NB4 (cell line): Measurements from ENCODE around the gene ADAMTS2.

ENCODE experiments used
- DNase-seq: peaks from one replicate; pipeline ENCODE4 v3.0.0; 2010; ENCODE audit warnings: low read depth
- H3K4me3 ChIP-seq: one replicate; pipeline ENCODE4 v1.5.1; 2011; ENCODE audit warnings: mild to moderate bottlenecking, low read depth, low read length, moderate library complexity
- MYC ChIP-seq: IDR thresholded peaks from 2 replicates; pipeline ENCODE4 v1.6.1; 2011; ENCODE audit warnings: low read depth, low read length
- POLR2A ChIP-seq: IDR thresholded peaks from 2 replicates; pipeline ENCODE4 v1.6.1; 2011; ENCODE audit warnings: mild to moderate bottlenecking; ENCODE audit not compliant: insufficient read length; ENCODE audit errors: extremely low read depth
- TF ChIP-seq, protein P1 (sequence below): IDR thresholded peaks from 2 replicates; pipeline ENCODE4 v1.6.1; 2011; ENCODE audit warnings: low read depth, low read length
- TF ChIP-seq, protein P2 (sequence below): IDR thresholded peaks from one replicate; pipeline ENCODE4 v1.5.1; 2012; ENCODE audit warnings: low read depth, low read length

The ADAMTS2 gene

DNA sequence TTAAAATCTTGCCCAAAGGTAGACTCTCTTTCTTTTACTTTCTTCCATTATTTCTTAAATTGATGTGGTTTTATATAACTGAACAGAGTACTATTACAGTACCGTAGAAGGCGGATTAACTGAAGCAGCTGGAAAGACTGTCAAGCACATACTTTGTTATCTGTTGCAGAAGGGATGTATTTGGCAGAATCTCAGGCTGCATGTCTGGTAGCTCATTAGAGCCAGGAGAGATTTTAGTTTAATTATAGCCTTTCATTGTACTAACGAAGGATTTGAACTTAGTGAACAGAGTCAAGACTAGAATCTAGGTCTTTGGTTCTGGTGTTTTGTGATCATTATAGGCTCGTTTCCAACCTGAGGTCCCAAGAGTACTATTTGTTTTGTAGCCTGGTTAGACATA lies 264.5 kb downstream of the ADAMTS2 start:
- H3K4me3 ChIP-seq = no peak overlapping the region
- TF ChIP-seq POLR2A = no peak
- TF ChIP-seq, protein P1, sequence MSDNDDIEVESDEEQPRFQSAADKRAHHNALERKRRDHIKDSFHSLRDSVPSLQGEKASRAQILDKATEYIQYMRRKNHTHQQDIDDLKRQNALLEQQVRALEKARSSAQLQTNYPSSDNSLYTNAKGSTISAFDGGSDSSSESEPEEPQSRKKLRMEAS = no peak
- TF ChIP-seq, protein P2, sequence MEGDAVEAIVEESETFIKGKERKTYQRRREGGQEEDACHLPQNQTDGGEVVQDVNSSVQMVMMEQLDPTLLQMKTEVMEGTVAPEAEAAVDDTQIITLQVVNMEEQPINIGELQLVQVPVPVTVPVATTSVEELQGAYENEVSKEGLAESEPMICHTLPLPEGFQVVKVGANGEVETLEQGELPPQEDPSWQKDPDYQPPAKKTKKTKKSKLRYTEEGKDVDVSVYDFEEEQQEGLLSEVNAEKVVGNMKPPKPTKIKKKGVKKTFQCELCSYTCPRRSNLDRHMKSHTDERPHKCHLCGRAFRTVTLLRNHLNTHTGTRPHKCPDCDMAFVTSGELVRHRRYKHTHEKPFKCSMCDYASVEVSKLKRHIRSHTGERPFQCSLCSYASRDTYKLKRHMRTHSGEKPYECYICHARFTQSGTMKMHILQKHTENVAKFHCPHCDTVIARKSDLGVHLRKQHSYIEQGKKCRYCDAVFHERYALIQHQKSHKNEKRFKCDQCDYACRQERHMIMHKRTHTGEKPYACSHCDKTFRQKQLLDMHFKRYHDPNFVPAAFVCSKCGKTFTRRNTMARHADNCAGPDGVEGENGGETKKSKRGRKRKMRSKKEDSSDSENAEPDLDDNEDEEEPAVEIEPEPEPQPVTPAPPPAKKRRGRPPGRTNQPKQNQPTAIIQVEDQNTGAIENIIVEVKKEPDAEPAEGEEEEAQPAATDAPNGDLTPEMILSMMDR = no peak
- no peak for TF ChIP-seq MYC
- no peak for DNase-seq

DNA sequence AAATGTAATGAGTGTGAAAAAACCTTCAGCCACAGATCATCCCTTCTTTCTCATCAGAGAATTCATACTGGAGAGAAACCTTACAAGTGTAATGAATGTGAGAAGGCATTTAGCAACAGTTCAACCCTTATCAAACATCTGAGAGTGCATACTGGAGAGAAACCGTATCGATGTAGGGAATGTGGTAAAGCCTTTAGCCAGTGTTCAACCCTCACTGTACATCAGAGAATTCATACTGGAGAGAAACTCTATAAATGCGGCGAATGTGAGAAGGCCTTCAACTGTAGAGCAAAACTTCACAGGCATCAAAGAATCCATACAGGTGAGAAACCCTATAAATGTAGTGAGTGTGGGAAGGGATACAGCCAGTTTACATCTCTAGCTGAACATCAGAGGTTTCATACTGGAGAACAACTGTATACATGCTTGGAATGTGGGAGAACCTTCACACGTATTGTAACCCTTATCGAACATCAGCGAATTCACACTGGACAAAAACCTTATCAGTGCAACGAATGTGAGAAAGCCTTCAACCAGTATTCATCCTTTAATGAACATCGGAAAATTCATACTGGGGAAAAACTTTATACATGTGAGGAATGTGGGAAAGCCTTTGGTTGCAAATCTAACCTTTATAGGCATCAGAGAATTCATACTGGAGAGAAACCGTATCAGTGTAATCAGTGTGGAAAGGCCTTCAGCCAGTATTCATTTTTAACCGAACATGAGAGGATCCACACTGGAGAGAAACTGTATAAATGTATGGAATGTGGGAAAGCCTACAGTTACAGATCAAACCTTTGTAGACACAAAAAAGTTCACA lies 265.9 kb downstream of the ADAMTS2 start:
- H3K4me3 ChIP-seq = no peak overlapping the region
- TF ChIP-seq, protein P2 = no peak
- no peak for DNase-seq

DNA sequence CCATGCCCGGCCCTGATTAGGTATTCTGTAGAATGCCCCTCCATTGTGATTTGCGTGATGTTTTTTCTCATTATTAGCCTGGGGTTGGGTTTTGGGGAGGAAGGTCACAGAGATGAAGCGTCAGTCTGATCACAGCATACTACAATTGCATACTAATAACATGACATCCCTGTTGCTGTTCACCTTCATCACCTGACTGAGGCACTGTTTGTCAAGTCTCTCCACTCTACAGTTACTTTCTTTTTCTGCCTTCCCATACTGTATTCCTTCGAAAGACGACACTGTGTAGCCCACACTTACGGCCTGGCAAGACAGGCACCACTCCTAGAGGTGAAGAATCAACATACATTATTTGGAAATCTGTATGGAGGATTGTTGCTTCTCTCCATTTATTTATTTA lies 279.6 kb downstream of the ADAMTS2 start:
- TF ChIP-seq, protein P2 = no peak
- TF ChIP-seq POLR2A = no peak
- TF ChIP-seq, protein P1 = no peak
- no peak for TF ChIP-seq MYC
- DNase-seq = no peak
- no peak overlapping the region for H3K4me3 ChIP-seq

DNA sequence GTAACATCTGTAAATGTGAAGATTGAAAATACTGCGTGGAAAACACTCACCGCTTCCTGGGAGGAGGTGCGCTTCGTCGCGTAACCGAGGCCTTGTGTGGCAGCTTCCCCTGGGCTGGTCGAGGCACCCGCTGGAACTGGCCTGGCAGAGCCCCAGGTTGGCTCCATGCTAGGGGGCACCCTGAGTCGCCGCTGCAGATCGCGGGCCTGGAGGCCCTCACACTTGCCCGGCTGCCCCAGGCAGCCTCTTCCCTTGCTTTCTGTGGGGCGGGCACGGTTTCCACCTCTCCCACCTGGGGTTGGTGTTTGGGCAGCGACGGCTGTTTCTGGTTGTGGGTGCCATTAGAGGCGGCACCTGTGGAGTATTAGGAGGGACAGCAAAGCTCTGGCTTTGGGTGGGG lies 284.2 kb downstream of the ADAMTS2 start:
- DNase-seq = no peak
- H3K4me3 ChIP-seq = no peak overlapping the region
- TF ChIP-seq, protein P1 = no peak
- TF ChIP-seq MYC (no peak), POLR2A (no peak)
- TF ChIP-seq, protein P2 = no peak
